ENCODE results near the gene CAPZA1.
"Not testable (repeated sequence)": the region's sequence is repeated elsewhere in the genome, so short reads cannot be mapped to it uniquely, and the experiment has no call there.

GRCh38 chr1:112640437-112640836 is 20.8 kb downstream of the CAPZA1 start:
- not testable (repeated sequence) for TF ChIP-seq POLR2AphosphoS5 (IDR thresholded peaks at IDR 0.05; ENCODE audit: low read depth, low read length); RNF2 (IDR thresholded peaks at IDR 0.05; ENCODE audit: borderline replicate concordance, low read depth, low read length, missing control alignments, poor library complexity, severe bottlenecking); EZH2 (IDR thresholded peaks at IDR 0.05; ENCODE audit: low read depth, low read length, severe bottlenecking); SP2 (IDR thresholded peaks at IDR 0.05; ENCODE audit: low read length); EP300 (IDR thresholded peaks at IDR 0.05; ENCODE audit: borderline replicate concordance in 1 of 2, low read depth in 2 of 2, low read length in 2 of 2); SIRT6 (IDR thresholded peaks at IDR 0.05; ENCODE audit: low read length); USF2 (IDR thresholded peaks at IDR 0.05; ENCODE audit: low read length); CEBPB (IDR thresholded peaks at IDR 0.05; ENCODE audit: low read depth, low read length)
- TF ChIP-seq, protein P1, sequence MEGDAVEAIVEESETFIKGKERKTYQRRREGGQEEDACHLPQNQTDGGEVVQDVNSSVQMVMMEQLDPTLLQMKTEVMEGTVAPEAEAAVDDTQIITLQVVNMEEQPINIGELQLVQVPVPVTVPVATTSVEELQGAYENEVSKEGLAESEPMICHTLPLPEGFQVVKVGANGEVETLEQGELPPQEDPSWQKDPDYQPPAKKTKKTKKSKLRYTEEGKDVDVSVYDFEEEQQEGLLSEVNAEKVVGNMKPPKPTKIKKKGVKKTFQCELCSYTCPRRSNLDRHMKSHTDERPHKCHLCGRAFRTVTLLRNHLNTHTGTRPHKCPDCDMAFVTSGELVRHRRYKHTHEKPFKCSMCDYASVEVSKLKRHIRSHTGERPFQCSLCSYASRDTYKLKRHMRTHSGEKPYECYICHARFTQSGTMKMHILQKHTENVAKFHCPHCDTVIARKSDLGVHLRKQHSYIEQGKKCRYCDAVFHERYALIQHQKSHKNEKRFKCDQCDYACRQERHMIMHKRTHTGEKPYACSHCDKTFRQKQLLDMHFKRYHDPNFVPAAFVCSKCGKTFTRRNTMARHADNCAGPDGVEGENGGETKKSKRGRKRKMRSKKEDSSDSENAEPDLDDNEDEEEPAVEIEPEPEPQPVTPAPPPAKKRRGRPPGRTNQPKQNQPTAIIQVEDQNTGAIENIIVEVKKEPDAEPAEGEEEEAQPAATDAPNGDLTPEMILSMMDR (IDR thresholded peaks at IDR 0.05; ENCODE audit: control extremely low read depth in 1 of 3, insufficient read depth in 1 of 3, low read depth in 1 of 3, low read length in 3 of 3) = not testable (repeated sequence)
